Skin epidermis (tissue), 12 donors: Measurements from ENCODE around the gene PWP1.

ENCODE experiments used
- H3K27ac ChIP-seq, 21 experiments: fragments of 200-600 bp; sonication (generic) in 11 of 21; one replicate each; pipeline ENCODE4 v1.5.0; 2020; ENCODE audit warnings: mild to moderate bottlenecking in 3 of 21, inconsistent platforms in 2 of 21, moderate library complexity in 2 of 21
- H3K4me3 ChIP-seq, 7 experiments: fragments of 200-600 bp; sonication (generic) in 2 of 7; one replicate each; pipeline ENCODE4 v1.5.0; 2020; ENCODE audit warnings: inconsistent platforms in 2 of 7, mild to moderate bottlenecking in 2 of 7, moderate library complexity in 1 of 7

PWP1 gene

DNA sequence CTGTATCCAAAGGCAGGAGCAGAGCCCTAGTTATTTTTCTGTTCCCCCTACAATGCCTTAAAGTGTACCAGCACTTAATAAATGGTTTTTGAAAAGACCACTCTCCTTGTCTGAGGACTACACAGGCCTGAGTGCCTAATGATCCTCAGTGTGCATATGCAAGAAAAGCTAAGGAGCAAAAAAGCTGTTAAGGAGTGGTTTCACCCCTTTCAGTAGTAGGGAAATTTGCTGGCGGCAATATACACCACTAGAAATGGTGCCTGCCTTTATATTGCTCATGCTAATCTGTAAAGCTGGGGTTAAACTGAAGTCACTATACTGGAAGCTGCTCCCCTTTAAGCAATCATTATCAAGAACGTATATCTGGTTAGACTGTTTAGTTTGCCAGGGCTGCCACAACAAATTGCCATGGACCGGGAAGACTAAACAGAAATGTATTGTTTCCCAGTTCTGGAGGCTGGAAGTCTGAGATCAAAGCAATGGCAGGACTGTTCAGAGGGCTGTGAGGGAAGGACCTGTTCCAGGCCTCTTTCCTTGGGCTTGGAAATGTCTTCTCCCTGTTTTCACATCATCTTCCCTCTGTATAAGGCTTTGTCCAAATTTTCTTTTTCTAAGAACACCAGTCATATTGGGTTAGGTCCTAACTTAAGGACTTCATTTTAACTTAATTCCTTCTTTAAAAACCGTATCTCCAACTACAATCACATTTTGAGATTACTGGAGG is 45.2 kb downstream of the PWP1 start:
- Histone ChIP-seq H3K27ac (peak overlapping the region in 1 of 21 experiments; percentile 31), H3K4me3 (no peak overlapping the region)

DNA sequence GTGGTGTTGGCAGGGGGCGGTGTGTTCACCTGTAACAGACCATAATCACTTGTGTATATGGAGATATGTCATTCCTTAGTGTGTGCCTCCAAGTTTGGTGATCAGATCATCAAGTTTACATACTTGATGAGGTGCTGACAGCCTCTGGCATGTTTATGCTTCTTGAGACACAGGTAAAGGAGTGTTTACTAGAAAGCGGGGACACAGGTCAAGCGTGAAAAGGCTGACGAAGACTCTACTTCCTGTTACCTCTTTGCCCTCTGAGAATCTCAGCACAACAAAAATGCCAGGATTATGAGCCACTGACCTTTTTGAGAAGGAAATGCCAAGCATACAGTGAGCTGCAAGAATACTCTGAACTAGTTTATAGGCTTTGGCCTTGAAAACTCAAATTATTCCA is 45.8 kb downstream of the PWP1 start:
- H3K27ac ChIP-seq, result no peak overlapping the region
- H3K4me3 ChIP-seq, result no peak overlapping the region

DNA sequence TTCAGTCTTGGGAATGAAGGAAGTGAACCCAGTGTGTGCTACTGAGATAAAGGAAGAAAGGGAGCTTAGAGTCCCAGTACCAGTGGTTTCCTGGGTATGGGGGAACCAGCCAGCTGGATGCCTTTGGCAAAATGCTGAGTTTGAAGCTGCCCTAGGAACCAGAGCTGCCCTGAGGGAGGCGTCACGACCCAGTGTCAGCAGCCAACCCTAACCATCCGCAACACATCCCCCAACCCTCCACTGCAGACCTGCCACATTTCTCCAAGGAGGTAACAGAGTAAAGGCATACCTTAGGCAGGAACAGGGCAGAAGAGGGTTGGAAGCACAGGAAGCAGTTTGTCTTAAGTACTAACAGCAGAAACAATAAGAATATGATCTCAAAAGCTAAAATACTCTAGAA is 46.8 kb downstream of the PWP1 start:
- no peak overlapping the region for H3K4me3 ChIP-seq
- H3K27ac ChIP-seq, result no peak overlapping the region

DNA sequence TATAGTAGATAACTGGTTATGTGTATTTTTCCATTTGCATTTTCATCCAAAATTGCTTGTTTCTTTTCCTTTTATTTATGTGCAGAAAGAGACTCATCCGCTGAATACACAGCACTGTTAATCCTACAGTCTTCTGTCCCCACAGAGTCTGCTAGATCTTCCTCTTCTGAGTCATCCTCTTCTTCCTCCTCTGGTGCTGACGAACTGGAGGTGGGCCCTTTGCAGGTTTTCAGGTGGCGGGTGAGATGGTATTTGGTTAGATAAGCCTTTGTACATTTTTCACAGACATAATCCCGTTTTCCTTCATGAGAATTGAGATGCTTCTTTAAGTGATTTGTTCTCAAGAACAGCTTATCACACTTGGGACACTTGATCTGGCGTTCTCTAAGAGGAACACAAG is 48.5 kb downstream of the PWP1 start:
- Histone ChIP-seq H3K4me3 (no peak overlapping the region), H3K27ac (no peak overlapping the region)

DNA sequence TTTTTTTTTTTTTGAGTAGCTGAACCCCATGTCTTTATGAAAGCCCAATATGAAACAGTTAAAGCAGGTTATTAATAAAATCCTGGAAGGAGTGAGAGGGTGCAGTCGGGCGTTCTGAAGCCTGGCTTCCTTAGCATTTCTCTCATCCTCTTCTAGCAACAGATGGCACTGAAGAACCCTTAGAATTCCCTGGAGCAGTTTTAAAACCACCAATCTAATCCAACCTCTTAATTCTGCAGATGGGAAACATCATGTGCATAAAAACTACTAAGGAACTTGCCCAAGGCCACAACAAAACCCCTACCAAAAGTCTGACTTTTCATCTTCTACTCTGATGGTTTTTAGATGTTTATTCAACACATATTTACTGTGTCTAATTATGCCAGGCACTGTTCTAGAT is 50.2 kb downstream of the PWP1 start:
- no peak overlapping the region for H3K27ac ChIP-seq
- H3K4me3 ChIP-seq, result no peak overlapping the region

DNA sequence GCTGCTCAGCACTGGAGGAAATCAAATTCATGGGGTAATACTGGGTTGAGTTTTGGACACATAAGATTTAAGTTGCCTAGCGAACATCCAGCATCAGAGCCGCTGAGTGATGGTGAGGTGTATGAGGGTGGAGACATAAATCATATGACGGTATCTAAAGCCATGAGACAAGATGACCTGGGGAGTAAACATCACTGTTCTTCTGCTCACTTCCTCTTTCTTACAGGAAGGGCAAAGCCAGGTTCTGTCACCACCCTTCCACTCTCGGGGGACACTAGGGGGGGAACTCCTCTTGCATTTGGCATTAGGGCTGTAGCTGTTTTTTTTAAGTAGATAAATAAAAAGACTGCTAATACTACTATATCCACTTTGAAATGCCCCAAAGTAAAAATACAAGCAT is 51.3 kb downstream of the PWP1 start:
- Histone ChIP-seq H3K4me3 (no peak overlapping the region), H3K27ac (peak overlapping the region in 1 of 21 experiments; percentile 59)

DNA sequence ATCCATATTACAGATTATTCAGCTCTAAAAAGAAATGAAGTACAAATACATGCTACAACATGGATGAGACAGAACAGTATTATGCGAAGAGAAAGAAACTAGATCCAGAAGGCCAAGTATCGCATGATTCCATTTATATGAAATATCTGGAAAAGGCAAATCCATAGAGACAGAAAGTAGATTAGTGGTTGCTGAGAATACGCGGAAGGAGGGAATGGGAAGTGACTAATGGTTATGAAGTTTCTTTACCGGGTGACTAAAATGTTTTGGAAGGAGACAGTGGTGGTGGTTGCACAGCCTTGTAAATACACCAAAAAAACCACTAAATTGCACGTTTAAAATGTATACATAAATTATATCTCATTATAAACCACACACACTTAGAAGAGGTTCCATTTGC is 62.9 kb downstream of the PWP1 start:
- Histone ChIP-seq H3K27ac (peak overlapping the region in 4 of 21 experiments; percentile 6 to 55 (median 13)), H3K4me3 (no peak overlapping the region)

DNA sequence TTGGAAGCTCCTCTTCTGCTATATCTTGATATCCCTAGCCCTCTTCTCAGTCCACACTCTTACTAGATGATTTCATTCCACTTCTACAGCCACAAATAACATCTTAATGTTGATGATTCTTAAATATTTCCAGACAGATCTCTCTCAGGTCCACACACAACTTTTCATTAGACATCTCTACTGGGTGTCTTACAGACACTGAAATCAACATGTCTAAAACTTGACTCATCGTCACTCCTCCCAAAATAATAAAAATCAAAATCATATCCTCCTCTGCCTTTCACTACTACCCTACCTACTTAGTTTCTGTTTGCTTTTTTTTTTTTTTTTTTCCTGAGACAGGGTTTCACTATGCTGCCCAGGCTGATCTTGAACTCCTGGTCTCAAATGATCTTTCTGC is 63.5 kb downstream of the PWP1 start:
- Histone ChIP-seq H3K27ac (peak overlapping the region in 5 of 21 experiments; percentile 13 to 55 (median 46)), H3K4me3 (no peak overlapping the region)

DNA sequence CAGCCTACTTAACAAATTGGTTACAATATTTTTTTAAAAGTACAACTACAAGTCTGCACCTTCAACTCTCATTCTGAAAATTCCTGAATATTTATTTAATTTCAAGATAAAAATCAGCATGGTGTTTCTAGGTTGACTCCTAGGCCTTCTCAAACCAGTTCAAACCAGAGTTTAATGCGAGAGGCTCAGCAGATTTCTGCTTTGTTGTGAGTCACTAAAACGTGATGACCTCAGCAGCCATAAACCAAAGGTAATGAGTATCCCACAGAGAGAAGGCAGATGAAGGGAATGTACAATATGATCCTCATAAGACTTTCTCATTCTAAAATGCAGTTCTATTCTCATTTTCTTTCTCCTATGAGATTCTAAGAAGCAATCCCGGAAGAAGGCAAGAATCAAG is 73.8 kb downstream of the PWP1 start:
- H3K4me3 ChIP-seq, result peak overlapping the region in 6 of 7 experiments; percentile 71 to 89 (median 86)
- H3K27ac ChIP-seq, result peak overlapping the region in 17 of 21 experiments; percentile 5 to 94 (median 86)

DNA sequence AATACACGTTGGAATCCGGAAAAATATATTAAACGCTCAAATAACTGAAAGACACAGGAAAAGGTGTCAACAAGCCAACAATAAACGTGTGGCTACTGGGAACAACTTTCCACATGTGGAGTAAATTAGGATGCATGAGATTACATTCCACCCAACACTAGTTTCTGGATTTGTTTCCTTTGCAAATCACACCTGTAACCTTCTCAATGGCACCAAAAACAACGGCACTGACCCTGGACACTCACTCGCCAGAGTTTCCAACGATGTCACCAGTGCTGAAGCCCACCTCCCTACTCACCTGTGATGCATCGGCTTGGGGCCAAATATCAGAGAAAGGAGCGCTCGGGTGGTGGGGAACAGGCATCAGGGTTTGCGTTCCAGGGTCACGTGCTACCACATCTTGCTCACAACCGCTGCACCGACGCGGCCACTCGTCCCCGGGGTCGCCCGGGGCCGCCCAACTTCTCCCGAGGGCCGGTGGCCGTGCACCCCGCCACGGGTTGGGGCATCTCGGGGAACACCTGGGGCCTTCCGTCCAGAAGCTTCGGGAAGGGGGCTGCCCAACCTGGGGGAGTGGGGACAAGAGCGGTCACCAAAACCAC is 74.7 kb downstream of the PWP1 start:
- peak overlapping the region; percentile 71 to 89 (median 87) for H3K4me3 ChIP-seq
- peak overlapping the region; percentile 47 to 94 (median 86) for H3K27ac ChIP-seq

DNA sequence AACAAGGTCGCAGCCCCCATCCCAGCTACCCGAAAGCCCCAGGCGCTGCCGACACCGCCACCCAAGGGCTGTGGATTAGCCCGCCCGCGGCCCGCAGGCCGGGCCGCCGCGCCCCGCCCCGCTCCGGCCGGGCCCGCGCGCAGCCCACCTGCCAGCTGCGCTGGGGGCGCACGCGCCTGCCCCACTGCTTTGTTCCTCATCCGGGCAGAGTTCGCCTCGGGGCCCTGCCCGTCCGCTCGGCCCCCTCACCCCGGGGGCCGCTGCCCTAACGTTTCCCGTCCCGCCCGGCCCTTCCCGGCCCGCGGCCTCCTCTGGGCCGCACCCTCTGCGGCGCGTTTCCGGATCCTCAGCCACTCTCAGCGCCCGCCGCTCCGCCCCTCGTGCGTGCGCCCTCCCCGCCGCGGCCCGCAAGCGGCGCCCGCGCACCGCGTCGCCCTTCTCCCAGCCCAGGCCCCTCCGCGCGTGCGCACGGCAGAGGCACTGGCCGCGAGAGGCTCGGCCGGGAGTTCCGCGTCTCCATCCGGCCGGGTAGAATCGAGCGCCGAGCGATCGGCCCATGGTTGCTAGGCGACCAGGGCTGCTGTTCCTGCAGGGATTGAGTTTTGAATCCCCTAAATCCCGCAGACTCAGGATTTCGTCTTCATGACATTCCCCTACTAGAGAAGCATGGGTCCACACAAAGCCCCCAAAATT is 75.4 kb downstream of the PWP1 start, which contains the start of gene PRDM4:
Gene PRDM4, minus strand, starts transcription at position 329 of the 693 bp plus-strand sequence. CDS start 622 bp downstream, outside the sequence.
- H3K27ac ChIP-seq, result peak within 1 kb of the TSS; percentile 47 to 94 (median 86)
- H3K4me3 ChIP-seq, result peak within 1 kb of the TSS; percentile 71 to 89 (median 87)

DNA sequence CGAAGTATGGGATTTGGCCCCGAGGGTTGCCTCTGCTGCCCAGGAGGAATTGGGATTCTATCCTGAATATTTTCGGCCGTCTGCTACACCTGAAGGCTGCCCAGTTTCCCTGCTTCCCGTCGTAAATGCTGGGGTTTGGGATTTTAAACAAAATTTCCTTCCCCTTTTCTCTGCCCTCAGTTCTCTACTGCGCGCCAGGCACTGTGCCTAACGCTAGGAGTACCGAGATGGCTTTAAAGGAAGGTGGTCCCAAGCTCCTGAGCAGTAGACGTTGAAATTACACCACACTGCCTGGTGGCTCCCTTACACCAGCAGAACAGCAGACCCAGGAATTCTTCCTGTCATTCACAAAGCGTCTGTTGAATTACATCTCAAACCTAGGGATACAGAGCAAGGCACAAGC is 75.9 kb downstream of the PWP1 start:
- H3K27ac ChIP-seq, result peak overlapping the region in 17 of 21 experiments; percentile 2 to 90 (median 58)
- H3K4me3 ChIP-seq, result peak overlapping the region; percentile 71 to 89 (median 87)
